Activated CD8-positive, alpha-beta memory T cell treated with anti-CD3 and anti-CD28 coated beads, Interleukin-2, amount 50 U/mL, for 48 hours (primary cell): ENCODE results near the gene PRLH.
"Not testable (repeated sequence)": the region's sequence is repeated elsewhere in the genome, so short reads cannot be mapped to it uniquely, and the experiment has no call there.

ENCODE experiments used
- DNase-seq: peaks from one replicate; pipeline ENCODE4 v3.0.0-alpha.2; 2020

PRLH gene

DNA sequence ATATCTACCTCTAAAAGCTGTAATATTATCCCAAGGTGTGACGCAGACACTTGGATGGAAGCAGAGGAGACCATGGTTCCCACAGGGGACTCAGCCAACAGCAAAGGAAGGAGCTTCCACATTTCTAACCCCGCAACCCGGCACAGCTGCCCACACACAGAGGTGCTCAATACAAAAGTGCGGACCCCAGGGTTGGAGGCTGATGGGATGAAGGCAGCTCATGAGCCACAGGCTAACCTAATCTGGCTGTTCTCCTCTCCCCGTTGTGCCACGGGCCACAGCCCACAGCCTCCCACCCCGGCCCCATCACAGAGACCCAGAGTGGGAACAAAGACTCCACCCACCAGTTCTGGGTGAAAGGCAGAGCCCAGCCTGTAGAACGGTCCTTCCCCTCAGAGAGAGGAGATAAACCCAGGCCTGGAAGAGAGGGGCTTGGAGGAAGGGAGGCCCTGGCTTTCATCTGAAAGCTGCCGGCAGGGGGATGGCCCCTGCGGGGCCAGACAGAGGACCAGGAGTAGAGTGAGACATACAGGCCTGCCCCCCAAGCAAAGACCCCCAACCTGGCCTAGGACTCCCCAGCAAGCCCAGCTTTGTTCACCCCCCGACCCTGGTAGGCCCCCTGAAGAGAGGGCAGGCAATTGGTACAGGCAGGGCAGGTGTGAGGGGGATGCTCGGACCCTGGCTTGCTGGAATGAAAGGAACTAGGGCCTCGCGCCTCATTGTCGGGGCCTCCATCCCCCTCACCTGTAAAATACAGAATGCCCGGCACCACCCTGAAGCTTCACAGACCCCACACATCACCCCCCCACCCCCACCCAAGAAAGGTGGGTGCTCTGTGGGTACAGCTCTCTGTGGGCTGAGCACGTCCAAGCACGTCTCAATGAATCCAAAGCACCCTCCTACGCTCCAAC lies 17.3 kb downstream of the PRLH start:
- DNase-seq = no peak

DNA sequence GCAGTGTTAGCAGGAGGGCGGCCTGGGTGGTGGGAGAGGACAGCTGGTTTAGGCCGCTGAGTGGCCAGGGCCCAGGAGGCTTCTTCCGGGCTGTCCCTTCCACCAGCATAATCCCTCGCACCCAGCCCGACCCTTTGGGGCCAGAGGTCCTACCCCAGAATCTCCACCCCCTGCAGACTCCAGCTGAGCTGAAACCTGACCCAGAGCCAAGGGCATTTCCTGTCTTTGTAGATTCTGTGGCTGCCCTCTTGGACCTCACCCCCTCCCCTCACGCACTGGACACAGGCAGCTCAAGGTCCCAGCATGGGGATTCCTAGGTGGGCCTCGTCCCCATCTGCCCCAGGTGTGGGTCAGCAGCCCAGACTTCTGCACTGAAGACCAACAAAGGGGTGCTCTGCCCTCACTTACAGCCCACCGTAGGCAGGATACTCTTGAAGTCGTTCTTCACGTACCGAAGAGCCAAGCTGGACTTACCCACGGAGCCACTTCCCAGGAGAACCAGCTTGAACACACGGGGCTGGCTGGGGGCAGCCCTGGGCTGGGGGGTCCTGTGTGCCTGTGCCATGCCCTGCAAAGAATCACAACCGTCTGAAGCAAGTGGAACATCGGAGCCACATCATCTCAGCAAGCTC lies 19.3 kb downstream of the PRLH start:
- DNase-seq = no peak

DNA sequence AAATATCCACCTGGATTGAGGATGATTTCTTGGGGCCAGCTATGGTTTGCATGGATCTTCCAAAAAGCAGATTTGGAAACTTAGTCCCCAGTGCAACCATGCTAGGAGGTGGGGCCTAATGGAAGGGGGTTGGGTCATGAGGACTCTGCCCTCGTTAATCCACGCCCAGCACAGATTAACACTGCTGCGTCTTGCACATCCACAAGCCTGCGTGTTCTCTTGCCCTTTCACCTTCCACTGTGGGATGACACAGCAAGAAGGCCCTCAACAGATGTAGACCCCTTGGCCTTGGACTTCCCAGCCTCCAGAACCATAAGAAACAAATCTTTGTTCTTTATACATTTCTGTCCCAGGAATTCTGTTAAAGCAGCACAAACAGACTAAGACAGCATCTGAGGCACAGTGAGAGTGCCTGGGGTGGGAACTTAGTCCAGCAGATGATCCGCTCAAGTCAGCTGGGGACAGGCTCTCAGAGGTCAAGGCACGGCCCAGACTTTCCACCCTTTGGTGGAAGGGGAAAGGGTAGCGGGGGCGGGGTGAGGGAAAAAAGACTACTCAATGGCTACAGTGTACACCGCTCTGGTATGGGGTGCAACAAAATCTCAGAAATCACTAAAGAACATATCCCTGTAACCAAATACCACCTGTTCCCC lies 21.8 kb downstream of the PRLH start:
- DNase-seq = no peak

DNA sequence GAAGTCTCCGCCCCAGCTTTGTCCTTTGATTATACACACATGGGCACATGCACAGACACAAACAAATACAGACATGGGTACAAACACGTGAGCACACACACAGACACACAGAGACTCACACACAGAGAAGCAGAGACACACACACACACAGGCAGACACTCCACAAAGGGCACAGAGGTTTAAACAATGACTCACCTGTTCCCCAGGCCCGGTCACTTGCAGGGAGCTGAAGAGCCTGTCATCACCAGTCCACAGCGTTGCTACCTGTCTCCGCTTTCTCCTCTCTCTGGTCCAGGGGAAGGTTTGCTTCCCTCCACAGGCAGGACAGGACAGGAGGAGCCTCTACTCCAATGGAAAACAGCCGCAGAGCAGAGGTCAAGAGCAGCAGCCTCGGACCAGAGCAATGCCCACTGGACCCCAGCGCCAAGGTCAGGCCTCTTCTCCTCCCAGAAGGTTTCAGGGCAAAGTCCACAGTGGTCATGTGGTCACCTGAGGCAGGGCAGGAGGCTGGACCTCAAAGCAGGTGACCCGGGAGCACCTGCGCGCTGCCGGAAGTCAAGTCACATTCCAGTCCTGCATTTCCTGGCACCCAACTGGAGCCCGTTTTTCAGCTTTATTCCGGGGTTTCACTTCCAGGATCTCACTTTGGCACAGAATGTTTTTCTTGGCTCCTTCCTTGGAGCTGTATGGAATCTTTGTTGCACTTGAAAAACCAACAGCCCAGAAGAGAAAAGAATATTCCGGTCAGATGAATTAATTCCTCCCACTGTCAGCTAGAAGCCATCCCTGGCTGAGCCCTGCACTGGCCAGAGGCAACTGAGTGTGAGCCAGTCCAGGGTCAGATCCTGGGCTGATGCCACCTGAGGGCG lies 24.1 kb downstream of the PRLH start, which contains the start of gene RAB17:
TSS of gene RAB17 (minus strand) at position 463 of the 869 bp plus-strand sequence. CDS start 4,580 bp downstream, outside the sequence.
- no peak for DNase-seq

- DNase-seq = no peak
These were observed 24.9 kb downstream of the PRLH start for GRCh38 chr2:237591141-237591881.

DNA sequence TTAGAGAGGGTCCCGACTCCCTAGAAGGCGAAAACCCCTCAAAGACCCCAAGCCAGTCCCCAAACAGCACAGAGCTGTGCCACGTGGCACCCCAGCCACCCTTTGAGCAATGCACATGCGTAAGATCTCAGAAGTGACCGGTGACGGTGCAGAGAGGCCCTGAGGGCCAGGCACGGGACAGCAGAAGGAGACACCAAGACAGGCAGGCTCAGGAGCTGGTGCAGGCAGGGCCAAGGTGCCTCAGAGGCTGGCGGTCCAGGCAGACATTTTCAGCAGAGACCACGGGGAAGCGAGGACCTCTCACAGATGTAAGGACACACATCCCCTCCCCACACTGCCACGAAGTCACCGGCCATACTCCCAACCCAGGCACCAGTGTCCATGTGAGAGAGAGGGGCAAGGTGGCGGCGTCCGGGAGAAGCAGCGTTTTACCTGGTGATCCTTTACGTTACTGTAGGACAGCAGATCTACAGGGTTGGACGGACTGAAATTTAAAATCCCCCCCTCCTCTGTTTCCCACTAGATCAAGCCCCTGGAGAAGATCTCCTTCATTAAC lies 26.1 kb downstream of the PRLH start:
- DNase-seq = no peak

GRCh38 chr2:237593036-237593435 lies 26.7 kb downstream of the PRLH start:
- no peak for DNase-seq

DNA sequence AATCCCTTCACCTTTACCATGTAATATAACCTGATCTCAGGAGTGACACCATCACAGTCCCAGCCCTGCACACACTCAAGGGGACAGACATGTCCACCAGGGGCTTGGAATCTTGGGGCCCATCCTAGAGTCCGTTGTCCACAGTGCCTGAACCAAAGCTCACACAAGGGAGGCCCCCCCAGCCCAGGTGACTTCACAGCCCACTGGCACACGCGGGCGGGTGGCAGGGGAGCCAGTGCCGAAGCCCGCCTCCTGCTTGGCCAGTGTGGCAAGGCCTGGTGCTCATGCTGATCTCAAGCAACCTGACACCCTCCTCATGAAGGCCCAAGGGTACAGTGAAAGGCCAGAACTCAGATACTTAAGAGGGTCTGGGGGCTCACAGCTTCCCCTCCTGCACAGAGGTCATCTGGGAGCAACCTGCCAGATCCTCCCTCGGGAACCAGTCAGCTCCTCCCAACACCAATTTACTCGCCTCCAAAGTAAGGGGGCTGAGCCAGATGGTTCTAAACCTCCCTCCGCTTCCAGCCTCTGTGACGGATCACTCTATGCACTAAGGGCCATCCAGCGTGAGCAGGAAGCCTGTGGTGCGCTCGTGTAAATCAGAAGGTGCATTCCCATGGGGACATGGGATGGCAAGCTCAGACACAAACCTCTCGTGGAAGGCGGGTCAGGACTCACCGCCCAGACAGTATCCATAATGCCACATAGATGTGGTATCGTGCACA lies 27.4 kb downstream of the PRLH start:
- no peak for DNase-seq

- DNase-seq = no peak
These were observed 28.1 kb downstream of the PRLH start for GRCh38 chr2:237594514-237594871.

DNA sequence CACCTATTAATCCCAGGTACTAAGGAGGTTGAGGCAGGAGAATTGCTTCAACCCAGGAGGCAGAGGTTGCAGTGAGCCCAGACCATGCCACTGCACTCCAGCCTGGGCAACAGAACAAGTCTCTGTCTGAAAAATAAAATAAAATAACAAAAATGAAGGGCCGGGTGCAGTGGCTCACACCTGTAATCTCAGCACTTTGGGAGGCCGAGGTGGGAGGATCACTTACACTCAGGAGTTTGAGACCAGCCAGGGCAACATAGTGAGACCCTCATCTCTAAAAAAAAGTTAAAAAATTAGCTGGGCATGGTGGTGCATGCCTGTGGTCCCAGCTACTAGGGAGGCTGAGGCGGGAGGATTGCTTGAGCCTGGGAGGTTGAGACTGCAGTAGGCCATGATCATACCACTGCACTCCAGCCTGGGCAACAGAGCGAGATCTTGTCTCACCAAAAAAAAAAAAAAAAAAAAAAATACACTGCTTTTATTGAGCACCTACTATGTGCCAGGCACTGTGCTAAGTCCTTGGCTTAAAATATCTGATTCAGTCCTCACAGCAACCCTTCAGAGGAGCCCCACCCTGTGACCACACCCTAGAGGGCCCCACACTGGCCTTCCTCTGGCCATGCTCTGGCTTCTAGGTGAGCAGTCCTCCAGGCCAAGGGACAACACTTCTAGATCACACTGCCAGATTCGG lies 29.6 kb downstream of the PRLH start:
- DNase-seq = not testable (repeated sequence)

- DNase-seq = no peak
These were observed 30.3 kb downstream of the PRLH start for GRCh38 chr2:237596520-237597195.

DNA sequence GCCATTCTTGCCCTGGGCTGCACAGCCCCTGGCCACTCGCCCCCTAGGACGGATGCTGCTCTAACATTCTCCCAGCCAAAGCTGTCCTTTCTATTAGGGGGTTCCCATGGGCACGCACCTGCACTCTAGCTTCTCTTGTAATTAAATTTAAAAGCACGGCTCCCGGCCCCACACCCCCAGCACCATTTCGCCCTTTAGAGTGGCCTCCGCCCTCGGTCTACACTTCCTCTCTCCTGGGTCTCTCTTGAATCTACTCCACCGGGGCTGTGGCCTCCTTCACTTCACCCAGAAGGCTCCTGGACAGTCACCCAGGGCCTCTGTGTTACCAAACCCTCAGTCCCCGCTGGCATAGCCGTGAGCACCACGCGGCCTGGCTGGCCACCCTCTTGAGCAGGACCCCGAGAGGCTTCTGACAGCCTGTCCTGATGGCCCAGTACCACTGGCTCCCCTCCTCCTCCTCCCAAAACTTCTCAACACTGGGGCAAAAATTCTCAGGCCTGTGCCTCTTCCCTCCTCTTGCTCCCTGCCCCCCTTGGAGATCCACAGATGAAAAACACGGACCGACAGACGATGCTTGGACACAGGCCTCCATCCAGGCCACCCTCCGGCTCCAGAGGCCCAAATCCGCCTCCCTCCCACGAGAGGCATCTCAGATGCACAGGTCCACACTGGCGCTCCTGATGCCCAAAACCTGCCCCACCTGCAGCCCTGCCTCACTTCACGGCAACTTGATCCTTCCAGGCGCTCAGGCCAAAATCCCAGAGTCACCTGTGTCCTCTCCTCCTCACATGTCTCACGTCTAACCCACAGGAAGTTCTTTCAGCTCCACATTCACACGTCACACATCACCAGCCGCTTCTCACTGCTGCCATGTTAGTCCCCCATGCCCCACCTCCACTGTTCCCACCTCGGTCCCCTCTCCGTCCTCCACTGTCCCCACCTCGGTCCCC lies 31.1 kb downstream of the PRLH start:
- DNase-seq = no peak

GRCh38 chr2:237598468-237599208 lies 32.3 kb downstream of the PRLH start:
- no peak for DNase-seq

DNA sequence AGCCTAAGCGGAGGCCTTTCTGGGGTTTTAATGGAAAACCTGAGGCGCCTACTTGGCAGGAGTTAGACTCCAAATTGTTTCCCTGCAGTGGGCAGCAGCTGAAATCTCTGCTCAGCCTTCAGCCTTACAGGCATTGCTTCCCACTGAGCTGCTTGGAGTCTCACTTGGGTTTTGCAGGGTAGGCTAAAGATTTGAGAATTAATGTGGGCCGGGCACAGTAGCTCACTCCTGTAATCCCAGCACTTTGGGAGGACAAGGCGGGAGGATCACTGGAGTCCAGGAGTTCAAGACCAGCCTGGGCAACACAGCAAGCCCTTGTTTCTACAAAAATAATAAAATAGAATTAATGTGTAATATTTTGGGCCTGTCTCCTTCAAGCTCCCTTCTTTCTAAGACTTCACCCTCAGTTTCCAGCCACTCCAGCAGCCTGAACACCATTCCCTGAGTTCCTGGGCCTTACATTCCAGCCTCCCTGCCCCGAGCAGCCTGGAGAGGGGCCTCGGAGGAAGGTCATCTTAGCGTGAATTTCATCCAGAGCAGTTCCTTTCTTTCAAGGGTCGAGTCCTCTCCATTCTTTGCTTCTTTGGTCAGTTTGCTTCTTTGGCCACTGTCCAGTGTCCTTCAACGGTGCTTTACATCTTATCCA lies 33.2 kb downstream of the PRLH start:
- no peak for DNase-seq

DNA sequence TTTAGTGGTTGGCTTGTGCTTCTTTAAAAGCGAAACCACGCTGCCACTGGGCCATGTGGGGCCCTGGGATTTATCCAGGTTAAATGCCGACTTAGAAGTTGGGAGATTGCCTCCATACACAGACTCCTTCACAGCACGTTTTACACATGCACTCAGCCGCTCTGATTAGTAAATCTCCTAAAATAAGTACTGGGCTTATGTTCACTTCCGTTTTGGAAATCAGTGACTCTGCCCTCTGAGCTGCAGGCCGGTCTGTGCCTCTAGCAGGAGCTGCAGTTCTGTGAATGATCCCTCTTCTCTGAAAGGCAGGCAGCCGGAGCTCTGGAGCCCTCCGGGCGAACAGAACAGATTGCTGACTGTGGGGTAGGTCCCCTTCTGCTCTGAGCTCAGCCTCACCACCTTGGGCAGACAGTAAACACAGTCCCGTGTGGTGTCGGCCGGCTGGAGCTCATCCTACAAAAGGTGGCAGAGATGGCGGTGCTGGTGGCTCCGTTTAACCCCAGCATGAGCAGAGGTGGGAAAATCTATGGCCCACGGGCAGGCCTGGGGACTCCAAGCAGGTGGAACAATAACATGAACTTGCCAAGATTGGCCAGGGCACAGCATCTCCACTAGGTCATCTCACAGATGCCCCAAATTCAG lies 34.0 kb downstream of the PRLH start:
- no peak for DNase-seq

GRCh38 chr2:237601453-237602116 lies 35.2 kb downstream of the PRLH start:
- no peak for DNase-seq
